ENCODE results near the gene MCHR1.
A peak's percentile ranks its signal among the peaks of the same experiment; 100 is the strongest.
"Not testable (repeated sequence)": the region's sequence is repeated elsewhere in the genome, so short reads cannot be mapped to it uniquely, and the experiment has no call there.

Gene MCHR1

GRCh38 chr22:40691532-40691931 lies 12.2 kb downstream of the MCHR1 start:
- DNase-seq (ENCODE audit: low spot score), result no peak

GRCh38 chr22:40694411-40694810 lies 15.1 kb downstream of the MCHR1 start:
- no peak for DNase-seq (ENCODE audit: low spot score)

- DNase-seq (ENCODE audit: low spot score), result no peak
Measured at GRCh38 chr22:40701274-40701673, 22.0 kb downstream of the MCHR1 start.

GRCh38 chr22:40703174-40703573 lies 23.9 kb downstream of the MCHR1 start:
- peak; percentile 15 for DNase-seq (ENCODE audit: low spot score)

GRCh38 chr22:40703736-40704135 lies 24.5 kb downstream of the MCHR1 start:
- no peak for DNase-seq (ENCODE audit: low spot score)

GRCh38 chr22:40705918-40706682 lies 26.8 kb downstream of the MCHR1 start:
- no peak for DNase-seq (ENCODE audit: low spot score)

- no peak for DNase-seq (ENCODE audit: low spot score)
Measured at GRCh38 chr22:40707154-40707553, 27.9 kb downstream of the MCHR1 start.

GRCh38 chr22:40708177-40708576 lies 28.9 kb downstream of the MCHR1 start:
- no peak for DNase-seq (ENCODE audit: low spot score)

- DNase-seq (ENCODE audit: low spot score), result no peak
Measured at GRCh38 chr22:40709752-40710413, 30.6 kb downstream of the MCHR1 start.

- no peak for DNase-seq (ENCODE audit: low spot score)
Measured at GRCh38 chr22:40712311-40712710, 33.0 kb downstream of the MCHR1 start.

- no peak for DNase-seq (ENCODE audit: low spot score)
Measured at GRCh38 chr22:40714499-40715337, 35.4 kb downstream of the MCHR1 start.

- DNase-seq (ENCODE audit: low spot score), result no peak
Measured at GRCh38 chr22:40716116-40716515, 36.8 kb downstream of the MCHR1 start.

- DNase-seq (ENCODE audit: low spot score), result not testable (repeated sequence)
Measured at GRCh38 chr22:40717657-40718056, 38.4 kb downstream of the MCHR1 start.

GRCh38 chr22:40718250-40719204 lies 39.2 kb downstream of the MCHR1 start:
- DNase-seq (ENCODE audit: low spot score), result no peak

GRCh38 chr22:40719599-40719998 lies 40.3 kb downstream of the MCHR1 start:
- DNase-seq (ENCODE audit: low spot score), result no peak

- DNase-seq (ENCODE audit: low spot score), result not testable (repeated sequence)
Measured at GRCh38 chr22:40720156-40720537, 40.9 kb downstream of the MCHR1 start.

- no peak for DNase-seq (ENCODE audit: low spot score)
Measured at GRCh38 chr22:40720538-40721256, 41.4 kb downstream of the MCHR1 start.

- DNase-seq (ENCODE audit: low spot score), result no peak
Measured at GRCh38 chr22:40721266-40721665, 42.0 kb downstream of the MCHR1 start.

GRCh38 chr22:40723396-40723933 lies 44.2 kb downstream of the MCHR1 start:
- no peak for DNase-seq (ENCODE audit: low spot score)

- peak; percentile 43 for DNase-seq (ENCODE audit: low spot score)
Measured at GRCh38 chr22:40726514-40726913, 47.2 kb downstream of the MCHR1 start.

All from NAMALWA (cell line).